ENCODE results near the gene ALG9.
A peak's percentile ranks its signal among the peaks of the same experiment; 100 is the strongest.

The ALG9 gene

DNA sequence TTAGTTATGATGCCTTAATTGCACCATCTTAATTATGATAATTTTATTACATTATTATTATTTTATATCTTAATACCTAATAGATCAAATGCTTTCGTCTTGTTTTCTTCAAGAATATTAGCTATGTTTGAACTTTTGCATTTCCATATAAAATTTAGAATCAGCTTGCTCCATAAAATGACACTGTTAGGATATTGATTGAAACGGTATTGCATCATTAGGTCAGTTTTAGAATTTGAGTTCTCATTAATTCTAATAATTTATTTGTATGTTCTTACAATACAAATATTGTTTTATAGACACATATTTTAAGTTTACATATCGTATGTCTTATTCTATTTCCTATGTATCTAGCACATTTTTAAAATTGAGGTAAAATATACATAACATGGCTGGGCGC, 14.7 kb upstream of the ALG9 start:
- no peak for TF ChIP-seq TEAD4 (IDR thresholded peaks at IDR 0.05)
- no peak for TF ChIP-seq TCF12 (IDR thresholded peaks at IDR 0.05; ENCODE audit: low read depth)
- no peak for TF ChIP-seq ZBTB7A (IDR thresholded peaks at IDR 0.05; ENCODE audit: low read depth)
- no peak for TF ChIP-seq CREB1 (IDR thresholded peaks at IDR 0.05; ENCODE audit: low read depth)
- TF ChIP-seq EP300 (IDR thresholded peaks at IDR 0.05; ENCODE audit: borderline replicate concordance) = no peak
- TF ChIP-seq RAD21 (IDR thresholded peaks at IDR 0.05; ENCODE audit: low read depth) = no peak
- no peak for TF ChIP-seq TAF1 (IDR thresholded peaks at IDR 0.05; ENCODE audit: low read depth)
- no peak for TF ChIP-seq EGR1 (IDR thresholded peaks at IDR 0.05)
- TF ChIP-seq USF1 (IDR thresholded peaks at IDR 0.05) = no peak
- TF ChIP-seq CEBPB (IDR thresholded peaks at IDR 0.05) = no peak
- TF ChIP-seq, protein P1, sequence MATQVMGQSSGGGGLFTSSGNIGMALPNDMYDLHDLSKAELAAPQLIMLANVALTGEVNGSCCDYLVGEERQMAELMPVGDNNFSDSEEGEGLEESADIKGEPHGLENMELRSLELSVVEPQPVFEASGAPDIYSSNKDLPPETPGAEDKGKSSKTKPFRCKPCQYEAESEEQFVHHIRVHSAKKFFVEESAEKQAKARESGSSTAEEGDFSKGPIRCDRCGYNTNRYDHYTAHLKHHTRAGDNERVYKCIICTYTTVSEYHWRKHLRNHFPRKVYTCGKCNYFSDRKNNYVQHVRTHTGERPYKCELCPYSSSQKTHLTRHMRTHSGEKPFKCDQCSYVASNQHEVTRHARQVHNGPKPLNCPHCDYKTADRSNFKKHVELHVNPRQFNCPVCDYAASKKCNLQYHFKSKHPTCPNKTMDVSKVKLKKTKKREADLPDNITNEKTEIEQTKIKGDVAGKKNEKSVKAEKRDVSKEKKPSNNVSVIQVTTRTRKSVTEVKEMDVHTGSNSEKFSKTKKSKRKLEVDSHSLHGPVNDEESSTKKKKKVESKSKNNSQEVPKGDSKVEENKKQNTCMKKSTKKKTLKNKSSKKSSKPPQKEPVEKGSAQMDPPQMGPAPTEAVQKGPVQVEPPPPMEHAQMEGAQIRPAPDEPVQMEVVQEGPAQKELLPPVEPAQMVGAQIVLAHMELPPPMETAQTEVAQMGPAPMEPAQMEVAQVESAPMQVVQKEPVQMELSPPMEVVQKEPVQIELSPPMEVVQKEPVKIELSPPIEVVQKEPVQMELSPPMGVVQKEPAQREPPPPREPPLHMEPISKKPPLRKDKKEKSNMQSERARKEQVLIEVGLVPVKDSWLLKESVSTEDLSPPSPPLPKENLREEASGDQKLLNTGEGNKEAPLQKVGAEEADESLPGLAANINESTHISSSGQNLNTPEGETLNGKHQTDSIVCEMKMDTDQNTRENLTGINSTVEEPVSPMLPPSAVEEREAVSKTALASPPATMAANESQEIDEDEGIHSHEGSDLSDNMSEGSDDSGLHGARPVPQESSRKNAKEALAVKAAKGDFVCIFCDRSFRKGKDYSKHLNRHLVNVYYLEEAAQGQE (IDR thresholded peaks at IDR 0.05; ENCODE audit: low read depth) = no peak

DNA sequence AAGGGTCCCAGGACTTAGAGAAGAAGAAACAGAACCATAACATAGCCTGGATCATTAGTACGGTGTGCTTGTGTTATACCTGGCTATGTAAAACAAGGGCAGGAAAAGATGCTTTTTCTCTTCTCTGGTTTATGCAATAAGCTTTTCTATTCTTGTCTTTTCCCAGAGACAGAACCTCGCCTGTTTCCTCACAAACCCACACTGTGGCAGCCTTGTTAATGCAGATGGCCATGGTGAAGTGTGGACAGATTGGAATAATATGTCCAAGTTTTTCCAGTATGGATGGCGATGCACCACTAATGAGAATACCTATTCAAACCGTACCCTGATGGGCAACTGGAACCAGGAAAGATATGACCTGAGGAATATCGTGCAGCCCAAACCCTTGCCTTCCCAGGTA, 10.8 kb upstream of the ALG9 start:
- TF ChIP-seq EP300 (IDR thresholded peaks at IDR 0.05; ENCODE audit: borderline replicate concordance) = no peak

- no peak for TF ChIP-seq ZBTB7A (IDR thresholded peaks at IDR 0.05; ENCODE audit: low read depth)
- TF ChIP-seq RAD21 (IDR thresholded peaks at IDR 0.05; ENCODE audit: low read depth) = no peak
- TF ChIP-seq, protein P2, sequence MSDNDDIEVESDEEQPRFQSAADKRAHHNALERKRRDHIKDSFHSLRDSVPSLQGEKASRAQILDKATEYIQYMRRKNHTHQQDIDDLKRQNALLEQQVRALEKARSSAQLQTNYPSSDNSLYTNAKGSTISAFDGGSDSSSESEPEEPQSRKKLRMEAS (IDR thresholded peaks at IDR 0.05) = no peak
- TF ChIP-seq TEAD4 (IDR thresholded peaks at IDR 0.05) = no peak
- TF ChIP-seq FOXM1 (IDR thresholded peaks at IDR 0.05; ENCODE audit: borderline replicate concordance, low read depth) = no peak
- TF ChIP-seq YY1 (IDR thresholded peaks at IDR 0.05; ENCODE audit: low read depth) = no peak
- TF ChIP-seq USF1 (IDR thresholded peaks at IDR 0.05) = no peak
- TF ChIP-seq CREB1 (IDR thresholded peaks at IDR 0.05; ENCODE audit: low read depth) = no peak
- no peak for TF ChIP-seq EGR1 (IDR thresholded peaks at IDR 0.05)
- TF ChIP-seq, protein P1 (IDR thresholded peaks at IDR 0.05; ENCODE audit: low read depth) = no peak
- TF ChIP-seq TCF12 (IDR thresholded peaks at IDR 0.05; ENCODE audit: low read depth) = no peak
- no peak for TF ChIP-seq NFIC (IDR thresholded peaks at IDR 0.05)
- TF ChIP-seq EP300 (IDR thresholded peaks at IDR 0.05; ENCODE audit: borderline replicate concordance) = no peak
- TF ChIP-seq TAF1 (IDR thresholded peaks at IDR 0.05; ENCODE audit: low read depth) = no peak
- no peak for TF ChIP-seq CEBPB (IDR thresholded peaks at IDR 0.05)
Observed at GRCh38 chr11:111879637-111879960, 8.2 kb upstream of the ALG9 start.

GRCh38 chr11:111878849-111879636, 7.7 kb upstream of the ALG9 start, which contains the start of the genes CFAP68 and FDXACB1:
CFAP68 (plus strand) TSS chr11:111879541; CDS start chr11:111879561, 20 bp downstream.
FDXACB1 (minus strand) TSS chr11:111879165; CDS start chr11:111879132, 33 bp downstream.
- TF ChIP-seq NFIC (IDR thresholded peaks at IDR 0.05) = peak; percentile 33; the same call in 1 of the 2 replicates
- TF ChIP-seq EP300 (IDR thresholded peaks at IDR 0.05; ENCODE audit: borderline replicate concordance) = no peak
- TF ChIP-seq CREB1 (IDR thresholded peaks at IDR 0.05; ENCODE audit: low read depth) = peak; percentile 99
- TF ChIP-seq, protein P2 (IDR thresholded peaks at IDR 0.05) = peak; percentile 79
- TF ChIP-seq USF1 (IDR thresholded peaks at IDR 0.05) = peak; percentile 3; the same call in 1 of the 2 replicates
- no peak for TF ChIP-seq CEBPB (IDR thresholded peaks at IDR 0.05)
- peak; percentile 83 for TF ChIP-seq YY1 (IDR thresholded peaks at IDR 0.05; ENCODE audit: low read depth)
- peak; percentile 90 for TF ChIP-seq RAD21 (IDR thresholded peaks at IDR 0.05; ENCODE audit: low read depth)
- no peak for TF ChIP-seq EGR1 (IDR thresholded peaks at IDR 0.05)
- peak; percentile 68 for TF ChIP-seq TCF12 (IDR thresholded peaks at IDR 0.05; ENCODE audit: low read depth)
- TF ChIP-seq TAF1 (IDR thresholded peaks at IDR 0.05; ENCODE audit: low read depth) = peak; percentile 49
- TF ChIP-seq FOXM1 (IDR thresholded peaks at IDR 0.05; ENCODE audit: borderline replicate concordance, low read depth) = no peak
- peak; percentile 65 for TF ChIP-seq TEAD4 (IDR thresholded peaks at IDR 0.05)
- no peak for TF ChIP-seq ZBTB7A (IDR thresholded peaks at IDR 0.05; ENCODE audit: low read depth)
- TF ChIP-seq, protein P1 (IDR thresholded peaks at IDR 0.05; ENCODE audit: low read depth) = no peak

Data from Ishikawa (cell line).